WTC11 (cell line): ENCODE data around the gene GUCA2B.

Experiments used
- ESRRA ChIP-seq: sonication (generic); formaldehyde crosslinking; IDR thresholded peaks from 2 replicates; pipeline ENCODE4 v1.8.1; 2022; ENCODE audit warnings: mild to moderate bottlenecking, missing genetic modification reagents, borderline replicate concordance
- ETV6 ChIP-seq: sonication (generic); formaldehyde crosslinking; IDR thresholded peaks from 2 replicates; pipeline ENCODE4 v1.8.1; 2022; ENCODE audit warnings: mild to moderate bottlenecking, missing genetic modification reagents
- JUN ChIP-seq: sonication (generic); formaldehyde crosslinking; IDR thresholded peaks from 2 replicates; pipeline ENCODE4 v1.8.0; 2023; ENCODE audit warnings: mild to moderate bottlenecking, missing genetic modification reagents
- NR1H2 ChIP-seq: sonication (generic); formaldehyde crosslinking; IDR thresholded peaks from 2 replicates; pipeline ENCODE4 v1.9.0; 2021; ENCODE audit warnings: mild to moderate bottlenecking, moderate library complexity, missing genetic modification reagents
- NR3C1 ChIP-seq: sonication (generic); formaldehyde crosslinking; conservative IDR thresholded peaks from 2 replicates; pipeline ENCODE4 v1.8.1; 2023; ENCODE audit warnings: low read depth, mild to moderate bottlenecking, missing genetic modification reagents
- SP1 ChIP-seq: sonication (generic); formaldehyde crosslinking; conservative IDR thresholded peaks from 2 replicates; pipeline ENCODE4 v1.8.1; 2022; ENCODE audit warnings: missing genetic modification reagents
- TF ChIP-seq, protein P1 (sequence below): fragments of 200-600 bp; IDR thresholded peaks from 2 replicates; pipeline ENCODE4 v1.8.0; 2022; ENCODE audit warnings: antibody characterized with exemption
- TF ChIP-seq, protein P2 (sequence below): fragments of 250-450 bp; sonication (Bioruptor Pico); conservative IDR thresholded peaks from 2 replicates; pipeline ENCODE4 v1.9.0; 2021; ENCODE audit warnings: mild to moderate bottlenecking
- TF ChIP-seq, protein P3 (sequence below): sonication (generic); formaldehyde crosslinking; IDR thresholded peaks from 2 replicates; pipeline ENCODE4 v1.8.1; 2022; ENCODE audit warnings: low read depth, mild to moderate bottlenecking, moderate library complexity, missing genetic modification reagents, borderline replicate concordance
- TF ChIP-seq, protein P4 (sequence below): fragments of 250-450 bp; sonication (Bioruptor Pico); IDR thresholded peaks from 2 replicates; pipeline ENCODE4 v2.1.2; 2022; ENCODE audit warnings: mild to moderate bottlenecking, moderate library complexity

DNA sequence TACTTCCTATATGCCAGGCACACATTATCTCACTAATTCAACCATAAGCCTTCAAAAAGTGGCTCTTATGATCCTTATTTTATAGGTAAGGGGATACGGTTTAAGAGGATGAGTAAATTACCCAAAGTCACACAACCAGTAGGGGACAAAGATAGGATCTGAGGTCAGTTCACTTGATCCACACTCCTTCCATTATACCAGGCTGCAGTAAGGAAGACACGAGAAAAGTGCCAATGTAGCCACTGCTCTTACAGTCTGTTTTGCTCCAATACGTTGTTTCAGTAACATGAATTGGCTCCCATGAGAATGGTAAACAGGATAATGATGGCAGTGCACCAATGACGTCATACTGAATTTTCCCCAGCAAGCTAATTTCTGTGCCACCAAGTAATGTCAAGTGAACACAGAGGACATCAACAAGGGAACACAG, 26.7 kb downstream of the GUCA2B start:
- TF ChIP-seq, protein P1, sequence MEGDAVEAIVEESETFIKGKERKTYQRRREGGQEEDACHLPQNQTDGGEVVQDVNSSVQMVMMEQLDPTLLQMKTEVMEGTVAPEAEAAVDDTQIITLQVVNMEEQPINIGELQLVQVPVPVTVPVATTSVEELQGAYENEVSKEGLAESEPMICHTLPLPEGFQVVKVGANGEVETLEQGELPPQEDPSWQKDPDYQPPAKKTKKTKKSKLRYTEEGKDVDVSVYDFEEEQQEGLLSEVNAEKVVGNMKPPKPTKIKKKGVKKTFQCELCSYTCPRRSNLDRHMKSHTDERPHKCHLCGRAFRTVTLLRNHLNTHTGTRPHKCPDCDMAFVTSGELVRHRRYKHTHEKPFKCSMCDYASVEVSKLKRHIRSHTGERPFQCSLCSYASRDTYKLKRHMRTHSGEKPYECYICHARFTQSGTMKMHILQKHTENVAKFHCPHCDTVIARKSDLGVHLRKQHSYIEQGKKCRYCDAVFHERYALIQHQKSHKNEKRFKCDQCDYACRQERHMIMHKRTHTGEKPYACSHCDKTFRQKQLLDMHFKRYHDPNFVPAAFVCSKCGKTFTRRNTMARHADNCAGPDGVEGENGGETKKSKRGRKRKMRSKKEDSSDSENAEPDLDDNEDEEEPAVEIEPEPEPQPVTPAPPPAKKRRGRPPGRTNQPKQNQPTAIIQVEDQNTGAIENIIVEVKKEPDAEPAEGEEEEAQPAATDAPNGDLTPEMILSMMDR = no peak
- no peak for TF ChIP-seq ETV6 (CRISPR knock-in tag)
- TF ChIP-seq ESRRA (CRISPR knock-in tag) = no peak
- TF ChIP-seq NR3C1 (CRISPR knock-in tag) = no peak
- TF ChIP-seq SP1 (CRISPR knock-in tag) = no peak
- TF ChIP-seq, protein P2, sequence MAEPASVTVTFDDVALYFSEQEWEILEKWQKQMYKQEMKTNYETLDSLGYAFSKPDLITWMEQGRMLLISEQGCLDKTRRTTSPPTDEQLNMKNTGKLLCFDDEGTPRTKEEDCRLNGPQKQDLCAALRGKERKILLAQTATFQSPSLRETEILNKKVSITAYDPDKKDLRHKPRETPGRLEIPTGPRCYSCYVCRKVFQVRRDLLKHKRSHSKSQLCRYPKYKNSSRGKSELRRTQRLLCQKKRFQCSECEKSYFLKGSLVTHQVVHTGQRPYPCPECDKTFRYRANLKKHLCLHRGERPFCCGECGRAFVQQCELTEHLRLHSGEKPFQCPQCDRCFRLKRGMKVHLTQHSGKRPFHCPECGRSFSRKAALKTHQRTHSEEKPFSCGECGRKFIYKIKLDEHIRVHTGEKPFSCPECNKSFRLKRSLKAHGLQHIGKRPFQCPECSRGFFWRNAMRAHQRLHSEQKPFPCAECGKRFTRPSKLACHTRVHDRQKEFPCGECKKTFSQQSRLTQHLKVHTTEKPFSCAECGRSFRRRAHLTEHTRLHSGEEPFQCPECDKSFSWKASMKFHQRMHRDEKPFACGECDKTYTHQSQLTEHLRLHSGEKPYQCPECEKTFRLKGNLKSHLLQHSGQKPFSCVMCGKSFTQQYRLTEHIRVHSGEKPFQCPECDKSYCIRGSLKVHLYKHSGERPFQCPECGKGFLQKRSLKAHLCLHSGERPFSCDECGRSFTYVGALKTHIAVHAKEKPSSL (CRISPR knock-in tag) = no peak
- TF ChIP-seq, protein P3, sequence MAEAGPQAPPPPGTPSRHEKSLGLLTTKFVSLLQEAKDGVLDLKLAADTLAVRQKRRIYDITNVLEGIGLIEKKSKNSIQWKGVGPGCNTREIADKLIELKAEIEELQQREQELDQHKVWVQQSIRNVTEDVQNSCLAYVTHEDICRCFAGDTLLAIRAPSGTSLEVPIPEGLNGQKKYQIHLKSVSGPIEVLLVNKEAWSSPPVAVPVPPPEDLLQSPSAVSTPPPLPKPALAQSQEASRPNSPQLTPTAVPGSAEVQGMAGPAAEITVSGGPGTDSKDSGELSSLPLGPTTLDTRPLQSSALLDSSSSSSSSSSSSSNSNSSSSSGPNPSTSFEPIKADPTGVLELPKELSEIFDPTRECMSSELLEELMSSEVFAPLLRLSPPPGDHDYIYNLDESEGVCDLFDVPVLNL (CRISPR knock-in tag) = no peak
- TF ChIP-seq JUN (CRISPR knock-in tag) = no peak
- TF ChIP-seq, protein P4, sequence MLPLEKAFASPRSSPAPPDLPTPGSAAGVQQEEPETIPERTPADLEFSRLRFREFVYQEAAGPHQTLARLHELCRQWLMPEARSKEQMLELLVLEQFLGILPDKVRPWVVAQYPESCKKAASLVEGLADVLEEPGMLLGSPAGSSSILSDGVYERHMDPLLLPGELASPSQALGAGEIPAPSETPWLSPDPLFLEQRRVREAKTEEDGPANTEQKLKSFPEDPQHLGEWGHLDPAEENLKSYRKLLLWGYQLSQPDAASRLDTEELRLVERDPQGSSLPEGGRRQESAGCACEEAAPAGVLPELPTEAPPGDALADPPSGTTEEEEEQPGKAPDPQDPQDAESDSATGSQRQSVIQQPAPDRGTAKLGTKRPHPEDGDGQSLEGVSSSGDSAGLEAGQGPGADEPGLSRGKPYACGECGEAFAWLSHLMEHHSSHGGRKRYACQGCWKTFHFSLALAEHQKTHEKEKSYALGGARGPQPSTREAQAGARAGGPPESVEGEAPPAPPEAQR (CRISPR knock-in tag) = no peak
- no peak for TF ChIP-seq NR1H2
